ENCODE data around the gene RFC4.

DNA sequence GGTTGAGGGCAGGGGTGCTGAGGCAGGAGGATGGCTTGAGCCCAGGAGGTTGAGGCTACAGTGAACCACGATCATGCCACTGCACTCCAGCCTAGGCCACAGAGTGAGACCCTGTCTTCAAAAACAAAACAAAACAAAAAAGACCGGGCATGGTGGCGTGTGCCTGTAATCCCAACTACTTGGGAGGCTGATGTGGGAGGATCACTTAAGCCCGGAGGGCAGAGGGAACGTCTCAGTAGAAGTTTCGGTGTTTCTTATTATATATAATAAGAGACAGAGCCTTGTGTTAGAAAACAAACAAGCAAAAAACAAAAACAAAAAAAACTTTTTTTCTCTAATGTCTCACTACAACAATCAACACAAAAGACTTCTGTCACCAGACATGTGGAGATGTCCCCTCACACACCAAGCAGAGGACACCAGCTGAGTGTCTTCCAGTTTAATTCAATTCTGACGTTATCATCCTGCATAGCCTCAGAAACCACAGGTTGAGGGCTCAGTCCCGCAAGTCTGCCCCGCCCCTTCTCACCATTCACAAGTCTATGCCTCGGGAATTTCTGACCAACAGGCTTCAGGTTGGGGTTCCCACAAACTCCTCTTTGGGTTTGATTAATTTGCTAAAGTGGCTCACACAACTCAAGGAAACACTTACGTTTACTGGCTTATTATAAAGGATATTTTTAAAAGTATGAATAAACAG lies 46.9 kb downstream of the RFC4 start:
- TF ChIP-seq POLR2AphosphoS5 (IDR thresholded peaks at IDR 0.05; ENCODE audit: borderline replicate concordance, low read depth, low read length) (no peak), EZH2 (IDR thresholded peaks at IDR 0.05) (no peak), FOXP2 (optimal IDR thresholded peaks at IDR 0.05; ENCODE audit: control extremely low read depth, extremely low read length, insufficient read depth) (no peak)
